HG03135 (cell line): ENCODE data around the gene MEGF11.

Source experiments
- ATAC-seq: cut with Tn5 transposase; IDR thresholded peaks from one replicate; pipeline ENCODE4 v1.9.1; 2021; ENCODE audit warnings: mild to moderate bottlenecking, moderate library complexity; ENCODE audit not compliant: unreplicated experiment

The MEGF11 gene

GRCh38 chr15:66149871-66150270, 103.7 kb downstream of the MEGF11 start:
- no peak for ATAC-seq

DNA sequence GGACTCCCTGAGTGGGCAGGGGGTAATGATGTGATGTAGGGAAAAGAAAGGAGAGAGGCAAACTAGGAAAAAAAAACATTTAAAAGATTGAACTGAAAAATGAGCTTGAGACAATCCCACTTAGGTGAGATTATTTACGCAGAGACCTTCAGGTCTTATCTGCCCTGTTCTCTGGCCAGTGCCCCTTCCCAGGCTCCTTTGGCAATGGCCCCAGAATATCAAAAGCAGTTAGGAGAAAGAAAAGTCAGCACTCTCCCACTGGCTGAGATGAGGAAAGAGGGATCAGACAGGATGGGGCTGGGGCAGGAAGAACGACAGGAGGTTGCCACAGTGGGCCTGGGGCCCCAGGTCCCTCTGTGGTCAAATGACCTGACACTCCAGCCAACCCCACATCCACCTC, 105.4 kb downstream of the MEGF11 start:
- ATAC-seq = no peak

DNA sequence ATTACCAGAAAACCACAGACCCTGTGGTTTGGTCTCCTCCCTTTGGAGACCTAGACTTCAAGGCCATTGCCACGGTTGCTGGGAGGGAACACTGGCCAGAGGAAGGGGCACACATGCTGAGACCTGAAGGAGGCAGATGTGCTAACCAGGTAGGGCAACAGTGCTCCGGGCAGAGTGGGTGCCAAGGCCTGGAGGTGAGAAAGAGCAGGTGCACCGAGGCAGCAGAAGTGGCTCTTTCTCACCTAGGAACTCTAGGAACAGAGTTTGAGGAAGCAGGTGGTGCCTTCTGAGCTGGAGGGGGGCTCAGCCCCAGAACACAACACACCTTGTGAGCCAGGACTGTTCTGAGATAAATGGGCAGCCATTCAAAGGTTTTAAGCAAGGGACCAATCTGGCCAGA, 106.1 kb downstream of the MEGF11 start:
- ATAC-seq = no peak

GRCh38 chr15:66145726-66146182, 107.8 kb downstream of the MEGF11 start:
- no peak for ATAC-seq

GRCh38 chr15:66144978-66145725, 108.4 kb downstream of the MEGF11 start:
- no peak for ATAC-seq

GRCh38 chr15:66142285-66142684, 111.3 kb downstream of the MEGF11 start:
- no peak for ATAC-seq

- no peak for ATAC-seq
Observed at GRCh38 chr15:66139591-66140207, 113.9 kb downstream of the MEGF11 start.

DNA sequence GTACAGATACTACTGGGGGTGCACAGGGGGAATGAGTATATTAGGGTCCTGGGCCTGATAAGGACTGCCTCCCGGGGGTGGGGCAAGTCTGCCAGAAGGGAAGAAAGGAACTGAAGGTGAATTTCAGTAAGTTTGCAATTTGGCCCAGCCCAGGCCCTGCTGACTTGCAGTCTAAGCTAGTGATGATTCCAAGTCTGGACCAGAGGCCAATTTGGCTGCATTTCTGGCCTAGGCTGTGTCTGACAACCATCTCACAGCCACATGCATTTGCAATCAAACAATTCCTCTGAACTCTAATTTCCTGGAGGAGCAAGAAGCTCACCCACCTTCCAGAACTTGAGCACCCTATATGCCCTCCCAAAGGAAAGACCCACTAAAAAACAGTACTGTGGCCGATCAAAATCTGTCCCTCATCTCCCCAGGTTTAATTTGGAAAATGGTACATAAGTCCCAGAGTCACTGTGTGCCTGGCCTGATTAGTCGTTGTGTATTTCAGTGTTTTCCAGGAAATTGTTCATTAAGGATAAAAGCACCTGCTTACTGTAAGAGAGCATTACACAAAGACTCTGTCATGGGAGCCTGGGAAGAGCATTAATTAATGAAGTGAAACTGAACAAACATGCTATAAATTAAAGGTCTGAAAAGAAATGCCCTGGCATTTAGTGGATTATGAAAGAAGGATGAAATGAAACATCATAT, 114.5 kb downstream of the MEGF11 start:
- ATAC-seq = no peak

- no peak for ATAC-seq
Observed at GRCh38 chr15:66138096-66138783, 115.3 kb downstream of the MEGF11 start.

- no peak for ATAC-seq
Observed at GRCh38 chr15:66136948-66137347, 116.6 kb downstream of the MEGF11 start.

GRCh38 chr15:66135664-66136063, 117.9 kb downstream of the MEGF11 start:
- ATAC-seq = no peak

- no peak for ATAC-seq
Observed at GRCh38 chr15:66134284-66134683, 119.3 kb downstream of the MEGF11 start.

- no peak for ATAC-seq
Observed at GRCh38 chr15:66133247-66133885, 120.2 kb downstream of the MEGF11 start.

DNA sequence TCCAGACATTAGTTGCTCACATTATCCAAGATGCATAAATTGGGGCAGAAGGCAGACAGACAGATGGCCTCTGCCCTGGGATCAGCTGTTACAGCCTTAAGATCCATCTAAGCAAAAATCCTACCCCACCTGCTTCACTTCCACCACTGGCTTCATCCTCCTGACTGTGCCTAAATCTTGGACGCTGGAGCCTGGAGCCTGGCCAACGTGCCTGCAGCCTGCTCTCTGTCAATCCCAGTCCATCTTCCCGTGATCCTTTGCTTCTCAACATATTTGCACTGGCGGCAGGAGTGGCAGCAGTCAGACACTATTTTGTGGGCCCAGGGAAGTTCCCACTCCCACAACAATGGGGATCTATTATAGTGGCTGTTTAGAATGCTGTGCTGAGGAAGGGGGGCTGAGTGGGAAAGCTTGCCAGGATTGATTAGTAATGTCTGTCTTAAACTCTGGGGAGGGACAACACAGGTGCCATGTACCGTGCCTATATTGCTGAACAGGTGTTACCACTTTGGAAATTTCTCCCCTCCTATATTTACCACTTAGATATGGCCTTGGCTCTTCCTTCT, 121.2 kb downstream of the MEGF11 start:
- ATAC-seq = no peak

GRCh38 chr15:66131831-66132230, 121.7 kb downstream of the MEGF11 start:
- no peak for ATAC-seq

- ATAC-seq = no peak
Observed at GRCh38 chr15:66131200-66131599, 122.3 kb downstream of the MEGF11 start.

- ATAC-seq = no peak
Observed at GRCh38 chr15:66130496-66131034, 123.0 kb downstream of the MEGF11 start.

GRCh38 chr15:66129586-66129985, 124.0 kb downstream of the MEGF11 start:
- ATAC-seq = no peak

- no peak for ATAC-seq
Observed at GRCh38 chr15:66128116-66128680, 125.4 kb downstream of the MEGF11 start.

GRCh38 chr15:66126456-66126855, 127.1 kb downstream of the MEGF11 start:
- ATAC-seq = no peak
